Stimulated activated CD4-positive, alpha-beta T cell treated with anti-CD3 and anti-CD28 coated beads, TNF-alpha, amount 100 ng/mL, for 1 hour (primary cell): ENCODE measurements around the gene CD37.
"Not testable (repeated sequence)": the region's sequence is repeated elsewhere in the genome, so short reads cannot be mapped to it uniquely, and the experiment has no call there.

Experiments used
- DNase-seq, 3 donors: peaks; one replicate each; pipeline ENCODE4 v3.0.0-alpha.2; 2020; ENCODE audit warnings: low read depth in 3 of 3, low spot score in 1 of 3

Gene CD37, protein sequence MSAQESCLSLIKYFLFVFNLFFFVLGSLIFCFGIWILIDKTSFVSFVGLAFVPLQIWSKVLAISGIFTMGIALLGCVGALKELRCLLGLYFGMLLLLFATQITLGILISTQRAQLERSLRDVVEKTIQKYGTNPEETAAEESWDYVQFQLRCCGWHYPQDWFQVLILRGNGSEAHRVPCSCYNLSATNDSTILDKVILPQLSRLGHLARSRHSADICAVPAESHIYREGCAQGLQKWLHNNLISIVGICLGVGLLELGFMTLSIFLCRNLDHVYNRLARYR

DNA sequence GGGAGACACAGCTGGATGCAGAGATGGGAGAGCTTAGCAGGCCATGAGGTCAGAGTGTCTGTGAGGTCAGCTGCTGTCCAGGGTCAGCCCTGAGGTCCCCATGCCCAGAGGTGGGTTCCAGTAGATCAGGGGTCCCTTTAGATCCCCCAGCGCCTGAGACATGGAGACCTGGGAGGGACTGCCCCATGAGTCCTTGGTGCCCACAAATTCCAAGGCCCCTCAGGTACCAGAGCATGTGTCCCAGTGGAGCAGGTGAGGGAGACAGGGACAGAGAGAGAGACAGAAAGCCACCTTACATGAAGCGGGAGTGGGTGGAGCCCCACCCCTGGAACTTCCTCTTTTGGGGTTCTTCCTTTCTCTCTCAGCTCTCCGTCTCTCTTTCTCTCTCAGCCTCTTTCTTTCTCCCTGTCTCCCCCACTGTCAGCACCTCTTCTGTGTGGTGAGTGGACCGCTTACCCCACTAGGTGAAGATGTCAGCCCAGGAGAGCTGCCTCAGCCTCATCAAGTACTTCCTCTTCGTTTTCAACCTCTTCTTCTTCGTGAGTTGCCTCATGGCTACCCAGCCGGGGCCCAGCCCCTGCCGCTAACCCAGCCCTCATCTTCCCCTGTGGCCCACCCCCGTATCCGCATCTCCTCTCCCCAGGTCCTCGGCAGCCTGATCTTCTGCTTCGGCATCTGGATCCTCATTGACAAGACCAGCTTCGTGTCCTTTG is at the start of gene CD37:
TSS of gene CD37 (plus strand) at position 336 of the 713 bp plus-strand sequence. CDS start at position 471, 135 bp downstream.
- peak in 1 of 3 donors; percentile 39 for DNase-seq

DNA sequence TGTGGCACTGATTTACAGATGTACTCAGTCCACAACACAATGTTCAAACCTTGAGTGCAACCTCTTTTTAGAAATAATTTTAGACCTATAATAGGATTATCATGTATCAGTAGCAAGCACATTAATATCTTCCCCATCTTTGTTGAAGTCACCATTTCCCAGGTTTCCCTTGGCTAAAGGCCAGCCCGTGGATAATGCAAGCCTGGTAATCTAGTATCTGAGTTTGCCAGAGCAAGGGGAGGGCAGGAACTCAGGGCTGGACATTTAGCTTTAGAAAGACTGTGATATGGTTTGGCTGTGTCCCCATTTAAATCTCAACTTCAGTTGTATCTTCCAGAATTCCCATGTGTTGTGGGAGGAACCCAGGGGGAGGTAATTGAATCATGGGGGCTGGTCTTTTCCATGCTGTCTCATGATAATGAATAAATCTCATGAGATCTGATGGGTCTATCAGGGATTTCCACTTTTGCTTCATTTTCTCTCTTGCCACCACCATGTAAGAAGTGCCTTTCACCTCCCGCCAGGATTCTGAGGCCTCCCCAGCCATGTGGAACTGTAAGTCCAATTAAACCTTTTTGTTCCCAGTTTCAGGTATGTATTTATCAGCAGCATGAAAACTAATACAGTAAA is 48.0 kb upstream of the CD37 start:
- DNase-seq, result no peak

DNA sequence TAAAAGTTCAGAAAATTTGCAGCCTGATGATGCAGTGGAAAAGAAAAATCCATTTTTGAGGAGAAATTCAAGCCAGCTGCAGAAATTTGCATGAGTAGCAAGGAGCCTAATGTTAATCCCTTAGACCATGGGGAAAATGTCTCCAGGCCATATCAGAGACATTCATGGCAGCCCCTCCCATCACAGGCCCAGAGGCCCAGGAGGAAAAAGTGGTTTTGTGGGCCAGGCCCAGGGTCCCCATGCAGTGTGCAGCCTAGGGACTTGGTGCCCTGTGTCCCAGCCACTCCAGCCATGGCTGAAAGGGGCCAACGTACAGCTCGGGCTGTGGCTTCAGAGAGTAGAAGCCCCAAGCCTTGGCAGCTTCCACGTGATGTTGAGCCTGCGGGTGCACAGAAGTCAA is 47.0 kb upstream of the CD37 start:
- not testable (repeated sequence) for DNase-seq

DNA sequence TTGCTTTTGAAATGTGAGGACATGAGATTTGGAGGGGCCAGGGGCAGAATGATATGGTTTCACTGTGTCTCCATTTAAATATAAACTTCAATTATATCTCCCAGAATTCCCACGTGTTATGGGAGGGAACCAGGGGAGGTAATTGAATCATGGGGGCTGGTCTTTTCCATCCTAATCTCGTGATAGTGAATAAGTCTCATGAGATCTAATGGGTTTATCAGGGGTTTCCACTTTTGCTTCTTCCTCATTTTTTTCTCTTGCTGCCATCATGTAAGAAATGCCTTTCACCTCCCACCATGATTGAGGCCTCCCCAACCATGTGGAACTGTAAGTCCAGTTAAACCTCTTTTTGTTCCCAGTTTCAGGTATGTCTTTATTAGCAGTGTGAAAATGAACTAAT is 45.9 kb upstream of the CD37 start:
- not testable (repeated sequence) for DNase-seq

DNA sequence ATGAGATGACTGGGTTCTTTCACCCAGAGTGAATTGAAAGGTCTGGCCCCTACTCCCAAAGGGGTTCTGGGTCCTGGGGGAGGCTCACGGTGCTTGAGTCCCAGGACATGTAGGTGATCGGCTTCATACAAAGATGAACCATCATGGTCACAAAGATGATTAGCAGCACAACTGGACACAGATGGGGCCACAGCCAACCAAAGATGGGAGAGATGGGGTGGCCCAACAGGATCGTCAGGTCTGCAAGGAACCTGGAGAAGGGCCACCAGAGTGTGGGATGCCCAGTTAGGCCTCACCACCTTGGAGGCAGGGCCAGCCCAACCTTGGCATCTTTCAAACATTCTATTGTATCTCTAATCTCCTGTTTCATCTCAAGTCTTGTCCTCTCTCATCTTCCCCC is 44.7 kb upstream of the CD37 start:
- DNase-seq, result no peak

DNA sequence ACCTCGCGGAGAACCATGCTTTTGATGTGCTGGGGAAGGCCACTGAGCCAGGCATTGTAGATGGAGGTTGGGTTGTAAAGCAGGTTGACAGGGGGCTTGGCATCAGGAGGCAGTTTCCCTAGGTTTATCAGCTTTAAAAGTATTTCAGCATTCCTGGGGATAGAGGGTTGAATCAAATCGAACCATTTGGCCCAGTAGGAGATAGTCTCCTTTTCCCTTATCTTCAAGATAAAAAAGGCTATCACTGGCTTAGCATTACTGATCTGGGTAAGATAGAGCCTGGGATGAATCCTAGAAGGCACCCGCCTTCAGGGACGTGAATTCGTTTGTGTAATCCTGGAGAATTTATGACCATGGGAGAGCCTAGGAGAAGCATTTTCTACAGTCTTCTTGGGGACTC is 40.8 kb upstream of the CD37 start:
- no peak for DNase-seq

DNA sequence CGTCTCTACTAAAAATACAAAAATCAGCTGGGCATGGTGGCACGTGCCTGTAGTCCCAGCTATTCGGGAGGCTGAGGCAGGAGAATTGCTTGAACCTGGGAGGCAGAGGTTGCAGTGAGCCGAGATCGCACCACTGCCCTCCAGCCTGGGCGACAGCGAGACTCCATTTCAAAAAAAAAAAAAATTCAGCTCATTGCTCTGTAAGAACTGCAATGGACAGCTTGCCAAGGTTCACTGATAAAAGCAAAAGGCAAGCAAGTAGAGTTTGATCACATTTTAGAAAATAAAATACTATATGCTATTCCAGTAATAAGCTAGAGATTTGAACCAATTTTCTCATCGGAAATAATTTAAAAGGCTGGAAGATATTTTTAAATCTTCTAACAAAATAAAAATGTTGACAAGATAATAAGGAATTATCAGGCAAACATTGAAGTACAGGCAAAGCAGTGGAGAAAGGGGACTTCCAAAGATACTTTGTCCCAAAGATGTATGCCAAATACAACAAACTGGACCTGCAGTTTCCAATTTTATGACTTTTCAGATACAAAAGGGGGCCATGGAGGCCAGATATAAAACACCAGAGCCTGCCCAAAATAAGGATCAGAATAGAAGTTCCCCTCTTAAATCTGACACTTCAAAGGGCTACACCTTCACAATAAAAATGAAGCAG is 39.9 kb upstream of the CD37 start:
- no peak for DNase-seq

DNA sequence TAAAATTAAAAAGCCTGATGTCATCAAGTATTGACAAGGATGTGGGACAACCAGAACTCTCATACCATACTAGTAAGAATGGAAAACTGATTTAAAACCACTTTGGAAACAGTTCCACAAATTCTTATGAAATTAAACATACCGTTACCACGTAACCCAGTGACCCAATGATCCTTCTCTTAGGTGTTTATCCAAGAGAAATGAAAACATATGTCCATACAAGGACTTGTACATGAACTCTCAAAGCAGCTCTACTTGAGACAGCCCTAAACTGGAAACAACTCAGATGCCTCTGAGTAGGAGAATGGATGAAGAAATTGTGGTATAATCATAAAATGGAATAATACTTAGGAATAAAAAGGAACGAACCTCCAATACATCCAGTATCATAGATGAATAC is 37.8 kb upstream of the CD37 start:
- DNase-seq, result no peak

DNA sequence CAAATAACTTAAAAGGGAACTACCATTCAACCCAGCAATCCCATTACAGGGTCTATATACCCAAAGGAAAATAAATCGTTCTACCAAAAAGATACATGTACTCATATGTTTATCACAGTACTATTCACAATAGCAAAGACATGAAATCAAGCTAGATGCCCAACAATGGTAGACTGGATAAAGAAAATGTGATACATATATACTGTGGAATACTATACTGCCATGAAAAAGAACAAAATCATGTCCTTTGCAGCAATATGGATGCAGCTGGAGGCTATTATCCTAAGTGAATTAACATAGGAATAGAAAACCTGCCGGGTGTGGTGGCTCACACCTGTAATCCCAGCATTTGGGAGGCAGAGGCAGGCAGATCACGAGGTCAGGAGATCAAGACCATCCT is 36.6 kb upstream of the CD37 start:
- DNase-seq, result not testable (repeated sequence)

DNA sequence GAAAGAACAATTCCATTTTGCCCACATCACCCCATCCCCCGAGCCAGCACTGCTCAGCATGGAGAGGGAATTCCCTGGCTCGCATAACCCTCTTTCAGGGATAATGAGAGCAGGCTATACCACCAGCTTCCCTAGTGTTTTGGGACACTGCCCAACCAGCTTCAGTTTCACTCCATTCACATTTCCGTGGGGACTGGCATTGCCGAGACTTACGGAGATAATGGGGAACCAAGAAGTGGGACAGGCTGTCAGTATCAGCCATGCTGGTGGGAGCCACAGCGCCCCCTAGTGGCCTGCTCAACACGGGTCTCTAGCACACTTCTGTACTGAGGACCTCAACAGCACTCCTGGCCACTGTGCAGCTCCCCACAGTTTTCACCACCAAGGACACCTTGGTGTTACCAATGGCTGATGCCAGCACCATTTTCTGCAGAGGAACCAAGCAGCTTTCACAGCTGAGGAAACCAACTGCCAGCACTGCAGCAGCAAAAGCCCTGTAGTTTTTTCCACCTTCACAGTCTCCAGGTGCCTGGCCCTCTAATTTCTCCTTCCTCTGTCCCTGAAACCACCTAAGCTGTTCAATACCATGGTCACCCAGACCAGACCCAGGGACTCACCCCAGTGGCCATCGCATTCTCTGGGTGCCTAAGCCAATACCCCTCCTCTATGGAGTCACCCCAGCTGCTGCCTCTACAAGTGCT is 33.9 kb upstream of the CD37 start:
- peak; percentile 46 to 79 (median 54) for DNase-seq

DNA sequence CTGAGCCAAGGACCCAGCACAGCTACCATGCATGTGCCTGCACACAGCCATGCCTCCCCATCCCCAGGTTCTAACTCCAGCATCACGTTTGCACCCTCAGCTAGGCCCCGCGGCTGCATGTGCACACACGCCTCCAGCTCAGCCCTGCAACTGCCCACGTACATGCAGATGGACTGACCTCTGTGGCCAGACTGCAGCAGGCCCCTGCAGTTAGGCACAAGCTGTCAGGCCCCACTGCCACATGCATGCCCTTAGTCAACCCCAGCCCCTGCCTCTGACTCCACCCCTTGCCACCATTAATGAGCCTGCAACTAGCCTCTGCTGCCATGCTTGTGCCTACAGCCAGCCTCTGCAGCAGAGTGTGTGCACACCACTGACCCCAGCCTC is 33.3 kb upstream of the CD37 start:
- no peak for DNase-seq

DNA sequence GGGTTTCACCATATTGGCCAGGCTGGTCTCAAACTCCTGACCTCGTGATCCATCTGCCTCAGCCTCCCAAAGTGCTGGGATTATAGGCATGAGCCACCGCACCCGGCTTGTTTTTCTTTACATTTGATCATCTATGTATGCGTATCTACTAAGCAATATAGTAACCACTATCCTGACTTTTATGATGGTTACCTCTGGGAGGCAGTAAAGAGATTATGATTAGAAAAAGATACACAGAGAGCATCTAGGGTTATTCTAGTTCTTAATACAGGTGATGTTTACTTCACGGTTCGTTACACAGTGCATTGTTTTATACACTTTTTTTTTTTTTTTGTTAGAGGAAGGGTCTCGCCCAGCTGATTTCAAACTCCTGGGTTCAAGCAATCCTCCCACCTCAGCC is 28.5 kb upstream of the CD37 start:
- not testable (repeated sequence) for DNase-seq

DNA sequence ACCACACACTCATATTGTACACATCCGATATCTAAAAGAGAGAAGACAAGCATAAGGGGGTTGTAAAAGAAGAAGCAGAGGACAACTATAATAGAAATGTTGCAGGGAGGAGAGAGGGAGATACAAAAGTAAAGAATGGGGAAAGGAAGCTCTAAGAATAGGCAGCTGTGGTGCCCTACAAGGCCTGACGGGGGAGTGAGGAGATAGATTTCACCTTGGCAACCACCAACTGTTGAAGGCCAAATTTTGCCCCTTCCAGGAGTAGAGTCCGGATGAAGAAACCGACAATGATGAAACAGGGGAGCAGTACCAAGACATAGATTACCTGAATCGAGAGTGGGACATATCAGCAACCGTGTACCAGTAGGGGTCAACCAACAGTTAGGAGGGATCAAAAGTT is 26.1 kb upstream of the CD37 start:
- DNase-seq, result no peak

DNA sequence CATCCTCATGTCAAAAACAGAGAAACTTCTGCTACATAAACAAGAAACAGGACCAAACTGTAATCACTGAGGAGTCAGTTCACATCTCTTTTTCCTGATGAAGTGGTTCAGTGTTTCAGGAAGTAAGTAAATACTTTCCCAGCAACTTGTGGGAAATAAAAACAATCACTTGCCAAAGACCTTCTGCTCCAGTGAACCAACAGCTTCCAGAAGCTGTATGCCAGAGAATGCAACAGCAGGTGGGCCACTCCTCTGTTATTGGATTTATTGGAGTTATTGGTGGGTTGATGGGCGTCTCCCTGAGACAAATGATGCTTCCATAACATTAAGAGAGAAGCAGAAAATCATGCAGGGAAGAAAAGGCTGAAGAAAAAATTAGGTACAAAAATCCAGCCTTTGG is 20.1 kb upstream of the CD37 start:
- no peak for DNase-seq

DNA sequence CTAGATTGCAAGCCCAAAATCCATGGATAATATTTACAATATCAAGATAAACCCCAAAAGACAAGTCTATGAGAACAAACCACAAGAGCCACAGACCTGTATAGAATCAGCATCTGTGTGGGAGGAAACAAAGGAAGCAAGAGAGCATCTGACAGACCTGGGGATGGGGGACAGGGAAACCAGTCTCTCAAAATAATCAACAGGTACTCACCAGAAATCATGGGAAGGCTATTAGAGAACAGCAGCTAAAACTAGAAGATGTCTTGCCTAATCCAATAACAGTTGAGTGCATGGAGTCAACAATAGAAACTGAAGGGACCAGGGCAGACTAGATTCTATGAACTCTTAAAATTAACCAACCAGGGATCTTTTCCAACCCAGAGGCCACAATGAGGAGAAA is 18.9 kb upstream of the CD37 start:
- no peak for DNase-seq

DNA sequence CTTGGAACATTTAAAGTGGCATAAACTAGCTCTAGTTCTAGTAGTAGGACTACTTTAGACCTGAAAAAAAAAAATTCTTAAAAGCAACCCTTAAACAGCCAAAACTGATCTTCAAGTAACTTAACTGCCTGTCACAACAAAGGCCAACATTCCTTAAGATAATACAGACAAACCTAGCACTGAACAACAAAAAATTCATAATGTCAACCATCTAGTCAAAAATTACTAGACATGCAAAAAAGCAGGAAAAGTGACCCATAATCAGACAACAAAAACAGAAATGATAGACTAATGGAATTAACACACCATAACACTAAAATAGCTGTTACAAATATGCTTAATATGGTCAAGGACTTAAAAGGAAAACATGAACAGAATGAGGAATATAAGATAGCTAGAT is 16.9 kb upstream of the CD37 start:
- no peak for DNase-seq

DNA sequence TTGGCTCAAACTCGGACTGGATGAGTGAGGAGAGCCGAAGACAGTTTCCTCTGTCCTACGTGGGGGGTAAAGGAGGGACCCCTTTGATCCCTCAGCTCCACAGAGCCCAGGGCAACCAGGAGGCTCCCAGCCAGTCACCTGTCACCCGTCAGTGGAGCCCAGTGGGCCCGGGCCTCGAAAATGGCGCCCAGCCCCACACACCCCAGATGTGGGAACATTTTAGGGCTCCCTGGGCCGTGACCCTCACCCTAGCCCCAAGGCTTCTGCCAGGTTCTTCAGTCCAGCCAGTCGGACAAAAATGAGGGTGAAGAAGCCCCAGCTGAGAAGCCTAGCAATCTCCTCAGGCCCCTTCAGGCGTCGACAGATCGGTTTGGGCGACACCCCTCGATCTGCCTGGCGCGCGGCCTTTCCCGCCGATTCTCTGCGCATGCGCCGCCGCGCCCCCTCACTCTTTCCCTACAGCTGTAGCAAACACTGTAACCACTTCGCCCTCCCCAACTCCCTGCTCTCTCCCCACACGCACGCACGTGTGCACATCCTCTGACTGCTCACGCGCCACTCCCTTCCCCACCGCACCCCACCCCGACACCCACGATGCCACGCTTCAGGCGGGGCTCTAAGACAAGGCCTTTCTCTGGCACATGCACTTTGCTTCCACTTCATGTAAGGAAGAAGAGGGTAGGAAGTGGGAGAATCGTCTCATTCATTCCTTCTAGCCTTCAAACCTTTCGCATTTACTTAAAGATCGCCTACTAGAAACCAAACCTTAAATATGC is 10.2 kb upstream of the CD37 start, which contains the start of gene SLC6A16:
TSS of gene SLC6A16 (minus strand) at position 391 of the 776 bp plus-strand sequence. CDS start 13,844 bp downstream, outside the sequence.
- no peak for DNase-seq

DNA sequence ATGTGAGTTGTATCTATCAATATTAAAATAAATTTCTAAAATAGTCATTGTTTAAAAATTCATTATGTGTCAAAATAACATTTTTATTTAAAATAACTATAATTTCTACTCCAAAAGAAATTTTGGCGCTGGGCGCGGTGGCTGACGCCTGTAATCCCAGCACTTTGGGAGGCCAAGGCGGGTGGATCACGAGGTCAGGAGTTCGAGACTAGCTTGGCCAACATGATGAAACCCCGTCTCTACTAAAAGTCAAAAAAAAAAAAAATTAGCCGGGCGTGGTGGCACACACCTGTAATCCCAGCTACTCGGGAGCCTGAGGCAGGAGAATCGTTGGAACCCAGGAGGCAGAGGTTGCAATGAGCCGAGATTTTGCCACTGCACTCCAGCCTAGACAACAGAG is 9.4 kb upstream of the CD37 start:
- not testable (repeated sequence) for DNase-seq

DNA sequence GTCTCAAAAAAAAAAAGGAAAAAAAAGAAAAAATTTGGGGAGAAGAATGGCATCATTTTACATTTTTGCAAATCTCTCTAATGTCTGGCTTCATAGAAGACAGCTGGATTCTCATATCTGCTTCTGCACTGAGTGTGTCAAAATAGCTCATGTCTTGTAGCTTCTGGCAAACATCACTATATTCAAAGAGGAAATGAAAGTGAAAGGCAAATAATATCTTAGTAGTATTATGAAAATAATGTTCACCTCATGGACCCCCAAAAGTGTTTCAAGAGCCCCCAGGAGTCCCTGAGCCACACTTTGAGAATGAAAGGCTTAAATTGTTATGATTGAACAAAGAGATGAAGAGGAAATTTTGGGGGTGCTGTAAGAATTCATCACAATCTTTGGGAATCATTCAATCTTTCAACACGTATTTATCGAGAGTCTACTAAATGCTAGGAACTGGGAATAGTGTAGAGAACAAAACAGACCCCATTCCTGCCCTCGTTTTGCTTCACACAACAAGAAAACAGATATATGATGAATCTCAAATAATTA is 9.0 kb upstream of the CD37 start:
- DNase-seq, result no peak
